ENCODE measurements around the gene TSPAN9.

DNA sequence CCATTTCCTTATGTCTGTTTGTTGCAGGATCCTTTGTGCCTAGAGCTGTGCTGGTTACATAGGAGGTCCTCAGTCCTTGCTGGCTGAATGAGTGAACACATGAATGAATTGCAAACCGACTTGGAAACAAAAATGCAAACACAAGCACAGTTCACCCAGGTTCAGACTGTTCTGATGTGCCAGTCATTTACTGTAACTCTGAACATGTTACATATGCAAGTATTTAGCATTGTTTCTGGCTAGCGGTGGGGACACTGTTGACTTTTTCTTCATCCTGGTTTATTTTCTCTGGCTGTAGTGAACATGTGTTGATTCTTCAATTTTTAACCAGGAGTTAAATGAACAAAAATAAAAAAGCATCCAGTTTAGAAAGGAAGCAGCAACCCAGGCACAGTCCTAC, 33.4 kb downstream of the TSPAN9 start:
- TF ChIP-seq, protein P1, sequence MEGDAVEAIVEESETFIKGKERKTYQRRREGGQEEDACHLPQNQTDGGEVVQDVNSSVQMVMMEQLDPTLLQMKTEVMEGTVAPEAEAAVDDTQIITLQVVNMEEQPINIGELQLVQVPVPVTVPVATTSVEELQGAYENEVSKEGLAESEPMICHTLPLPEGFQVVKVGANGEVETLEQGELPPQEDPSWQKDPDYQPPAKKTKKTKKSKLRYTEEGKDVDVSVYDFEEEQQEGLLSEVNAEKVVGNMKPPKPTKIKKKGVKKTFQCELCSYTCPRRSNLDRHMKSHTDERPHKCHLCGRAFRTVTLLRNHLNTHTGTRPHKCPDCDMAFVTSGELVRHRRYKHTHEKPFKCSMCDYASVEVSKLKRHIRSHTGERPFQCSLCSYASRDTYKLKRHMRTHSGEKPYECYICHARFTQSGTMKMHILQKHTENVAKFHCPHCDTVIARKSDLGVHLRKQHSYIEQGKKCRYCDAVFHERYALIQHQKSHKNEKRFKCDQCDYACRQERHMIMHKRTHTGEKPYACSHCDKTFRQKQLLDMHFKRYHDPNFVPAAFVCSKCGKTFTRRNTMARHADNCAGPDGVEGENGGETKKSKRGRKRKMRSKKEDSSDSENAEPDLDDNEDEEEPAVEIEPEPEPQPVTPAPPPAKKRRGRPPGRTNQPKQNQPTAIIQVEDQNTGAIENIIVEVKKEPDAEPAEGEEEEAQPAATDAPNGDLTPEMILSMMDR (IDR thresholded peaks at IDR 0.05) = no peak
- TF ChIP-seq EP300 (IDR thresholded peaks at IDR 0.05) = no peak

Measured in tibial nerve (tissue), 4 donors.